Activated T-helper 1 cell treated with anti-CD3 and anti-CD28 coated beads, Interleukin-2, amount 50 U/mL, for 16 hours (primary cell): ENCODE measurements around the gene NR4A3.
"Not testable (repeated sequence)": the region's sequence is repeated elsewhere in the genome, so short reads cannot be mapped to it uniquely, and the experiment has no call there.

Experiments
- DNase-seq, 2 donors: peaks; one replicate each; pipeline ENCODE4 v3.0.0-alpha.2; 2020; ENCODE audit warnings: low read depth in 1 of 2, low spot score in 1 of 2

Gene NR4A3

DNA sequence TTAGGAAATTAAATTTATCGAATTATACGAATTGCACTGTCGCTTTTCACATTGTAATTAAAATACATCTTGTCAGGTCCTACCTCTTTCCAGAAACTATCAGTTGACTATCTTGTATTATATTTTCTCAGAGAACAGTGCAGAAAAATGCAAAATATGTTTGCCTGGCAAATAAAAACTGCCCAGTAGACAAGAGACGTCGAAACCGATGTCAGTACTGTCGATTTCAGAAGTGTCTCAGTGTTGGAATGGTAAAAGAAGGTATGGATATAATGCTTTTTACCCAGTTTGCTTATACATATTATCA, 10.8 kb downstream of the NR4A3 start:
- DNase-seq = no peak

GRCh38 chr9:99833735-99834134, 12.1 kb downstream of the NR4A3 start:
- no peak for DNase-seq

GRCh38 chr9:99834474-99834873, 12.8 kb downstream of the NR4A3 start:
- no peak for DNase-seq

GRCh38 chr9:99835142-99835541, 13.5 kb downstream of the NR4A3 start:
- DNase-seq = no peak

DNA sequence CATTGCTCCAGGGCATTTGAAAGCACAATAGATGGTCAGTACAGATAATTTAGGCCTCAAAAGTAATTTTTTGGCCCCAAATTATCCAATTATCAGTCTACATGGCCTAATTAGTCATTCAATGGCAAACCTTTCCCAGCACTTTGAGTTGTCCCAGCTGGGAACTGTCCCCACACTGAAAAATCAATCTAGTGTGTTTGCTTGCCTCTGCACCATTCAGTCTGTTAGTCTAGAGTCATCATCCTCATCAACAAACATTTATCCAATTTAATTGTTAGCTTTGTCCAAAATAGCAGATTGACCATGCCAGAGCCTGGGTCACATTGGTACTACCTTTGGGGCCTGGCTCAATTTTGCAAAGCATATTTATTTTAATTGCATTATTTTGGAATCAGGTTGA, 13.9 kb downstream of the NR4A3 start:
- DNase-seq = no peak

DNA sequence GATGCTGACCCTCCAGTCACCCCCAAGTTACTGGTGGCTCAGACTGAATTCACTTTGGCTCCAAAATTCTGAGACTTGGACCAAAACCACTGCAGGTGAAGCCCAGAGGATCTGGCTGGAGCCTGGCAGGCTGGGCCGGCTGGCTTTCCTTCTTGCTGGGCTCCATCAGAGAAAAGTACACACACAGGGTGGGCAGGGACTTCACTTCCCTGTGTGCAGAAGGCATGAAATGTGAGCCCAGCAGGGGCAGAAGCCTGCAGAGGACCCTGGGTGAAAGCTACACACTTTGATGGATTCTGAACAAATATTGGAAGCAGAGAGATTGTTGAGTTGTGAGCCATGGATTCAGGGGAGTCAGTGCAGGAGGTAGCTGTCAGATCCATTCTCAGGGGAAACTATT, 18.4 kb downstream of the NR4A3 start:
- no peak for DNase-seq

GRCh38 chr9:99845063-99845462, 23.4 kb downstream of the NR4A3 start:
- DNase-seq = no peak

GRCh38 chr9:99848447-99848846, 26.8 kb downstream of the NR4A3 start:
- no peak for DNase-seq

DNA sequence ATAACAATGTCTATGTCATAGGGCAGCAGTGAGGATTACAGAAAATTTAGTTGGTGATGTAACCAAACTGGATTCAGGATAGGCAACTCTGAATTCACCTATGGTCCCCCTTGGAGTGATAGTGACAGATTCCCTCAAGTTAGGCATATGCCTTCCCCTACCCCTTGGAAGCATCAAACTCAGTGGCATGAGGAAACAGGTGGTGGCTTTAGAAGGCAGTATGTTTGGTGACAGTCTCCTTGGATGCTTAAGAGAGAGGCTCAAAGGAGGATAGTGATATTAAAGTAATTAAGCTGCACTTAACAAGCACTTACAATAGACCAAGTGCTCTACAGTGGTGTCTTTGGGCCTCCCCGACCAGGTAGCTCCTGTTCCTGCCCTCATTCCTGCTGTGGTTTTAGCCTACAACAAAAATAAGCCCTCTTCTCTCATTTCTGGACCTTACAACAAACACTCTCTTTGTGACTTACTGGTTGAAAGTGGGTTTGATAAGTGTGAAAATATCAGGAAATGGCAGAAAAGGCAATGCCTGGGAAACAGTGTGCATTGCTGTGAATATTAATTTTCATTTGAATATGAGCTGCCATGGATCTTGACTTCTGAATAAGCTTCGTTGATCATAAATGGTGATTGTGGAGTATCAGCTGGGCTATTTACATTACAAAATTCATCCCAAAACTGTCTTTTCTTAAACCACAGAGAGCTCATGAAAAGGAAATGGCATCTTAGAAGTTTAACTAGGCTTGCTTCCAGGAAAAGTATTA, 29.2 kb downstream of the NR4A3 start:
- DNase-seq = no peak

DNA sequence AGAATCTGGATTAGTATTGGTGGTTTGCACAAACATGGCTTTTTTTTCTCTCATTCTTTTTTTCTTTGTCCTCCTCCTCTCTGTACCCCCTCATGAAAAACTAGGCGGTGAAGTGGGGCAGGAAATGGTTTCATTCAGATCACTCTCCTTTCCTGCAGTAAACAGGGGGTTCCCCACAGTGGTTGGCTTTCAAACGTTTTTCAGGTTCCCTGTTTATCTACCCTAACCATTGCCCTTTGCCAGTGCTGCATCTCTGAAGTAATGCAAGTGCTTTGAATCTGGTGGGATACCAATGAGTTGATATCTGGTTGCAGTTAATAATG, 29.8 kb downstream of the NR4A3 start:
- no peak for DNase-seq

DNA sequence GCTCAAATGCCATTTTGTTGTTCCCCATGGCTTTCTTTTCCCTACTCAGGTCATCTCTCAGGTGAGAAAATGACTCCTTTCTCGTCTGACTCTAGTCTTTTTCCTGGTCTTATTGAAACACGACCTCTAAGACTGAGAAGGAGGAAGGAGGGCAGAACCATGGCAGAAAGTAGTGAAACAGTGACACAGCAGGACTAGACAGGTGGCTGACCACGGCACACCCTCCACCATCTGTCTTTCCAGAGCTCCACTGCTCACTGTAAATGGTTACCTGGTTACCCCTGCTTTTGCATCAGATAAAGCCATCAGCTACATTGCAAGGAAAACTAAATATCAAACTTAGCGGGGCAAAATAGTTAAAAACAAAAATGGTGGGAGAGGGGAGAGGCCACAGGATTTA, 30.9 kb downstream of the NR4A3 start:
- DNase-seq = no peak

- no peak for DNase-seq
Measured at GRCh38 chr9:99855467-99856176, 33.9 kb downstream of the NR4A3 start.

DNA sequence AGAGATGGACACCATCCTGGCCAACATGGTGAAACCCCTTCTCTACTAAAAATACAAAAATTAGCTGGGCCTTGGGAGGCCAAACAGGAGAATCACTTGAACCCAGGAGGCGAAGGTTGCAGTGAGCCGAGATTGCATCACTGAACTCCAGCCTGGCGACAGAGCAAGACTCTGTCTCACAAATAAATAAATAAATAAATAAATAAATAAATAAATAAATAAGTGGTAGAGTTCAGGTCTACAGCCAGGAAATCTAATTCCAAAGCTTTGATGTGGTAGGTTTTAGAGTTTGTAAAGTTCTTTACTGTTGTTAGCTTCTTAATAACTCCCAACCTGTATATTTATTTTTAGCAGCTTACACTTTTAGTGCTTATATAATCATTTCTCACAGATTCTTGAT, 35.9 kb downstream of the NR4A3 start:
- DNase-seq = not testable (repeated sequence)

DNA sequence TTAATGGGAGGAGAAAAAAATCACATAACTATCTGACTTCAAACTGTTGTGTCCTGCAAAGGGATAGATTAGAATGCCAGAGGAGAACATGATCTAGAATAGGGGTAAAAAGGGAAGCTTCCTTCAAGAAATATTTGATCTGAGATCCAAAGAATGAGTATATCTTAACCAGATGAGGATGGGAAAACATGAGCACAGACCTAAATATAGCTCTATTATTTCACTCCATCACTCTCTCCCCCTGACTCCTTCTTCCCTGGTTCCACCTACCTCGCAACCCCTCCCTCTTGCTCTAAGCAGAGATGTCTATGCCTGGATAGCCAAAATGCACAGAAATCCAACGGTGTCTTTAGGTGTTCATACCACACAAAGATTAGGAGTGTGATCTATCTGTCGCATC, 36.4 kb downstream of the NR4A3 start:
- DNase-seq = no peak

- no peak for DNase-seq
Measured at GRCh38 chr9:99859243-99859980, 37.7 kb downstream of the NR4A3 start.

GRCh38 chr9:99860266-99860665, 38.6 kb downstream of the NR4A3 start:
- no peak for DNase-seq

DNA sequence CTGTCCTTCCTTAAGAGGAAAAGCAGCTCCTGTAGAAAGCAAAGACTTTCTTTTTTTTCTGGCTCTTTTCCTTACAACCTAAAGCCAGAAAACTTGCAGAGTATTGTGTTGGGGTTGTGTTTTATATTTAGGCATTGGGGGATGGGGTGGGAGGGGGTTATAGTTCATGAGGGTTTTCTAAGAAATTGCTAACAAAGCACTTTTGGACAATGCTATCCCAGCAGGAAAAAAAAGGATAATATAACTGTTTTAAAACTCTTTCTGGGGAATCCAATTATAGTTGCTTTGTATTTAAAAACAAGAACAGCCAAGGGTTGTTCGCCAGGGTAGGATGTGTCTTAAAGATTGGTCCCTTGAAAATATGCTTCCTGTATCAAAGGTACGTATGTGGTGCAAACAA, 42.3 kb downstream of the NR4A3 start:
- DNase-seq = no peak

DNA sequence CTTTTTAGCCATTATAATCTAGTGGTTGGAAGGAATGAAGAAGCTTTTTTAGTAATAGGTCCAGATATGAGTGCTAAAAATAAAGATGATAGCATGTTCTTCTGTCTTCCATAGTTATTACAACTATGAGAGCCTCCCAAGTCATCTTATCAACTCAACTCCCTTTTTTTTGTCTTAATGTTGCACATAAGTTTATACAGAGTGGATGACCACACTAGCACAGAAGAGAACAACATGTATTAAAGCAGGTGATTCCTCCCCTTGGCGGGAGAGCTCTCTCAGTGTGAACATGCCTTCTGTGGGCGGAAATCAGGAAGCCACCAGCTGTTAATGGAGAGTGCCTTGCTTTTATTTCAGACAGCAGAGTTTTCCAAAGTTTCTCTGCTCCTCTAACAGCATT, 44.7 kb downstream of the NR4A3 start:
- DNase-seq = no peak

GRCh38 chr9:99867536-99867935, 45.9 kb downstream of the NR4A3 start:
- no peak for DNase-seq

DNA sequence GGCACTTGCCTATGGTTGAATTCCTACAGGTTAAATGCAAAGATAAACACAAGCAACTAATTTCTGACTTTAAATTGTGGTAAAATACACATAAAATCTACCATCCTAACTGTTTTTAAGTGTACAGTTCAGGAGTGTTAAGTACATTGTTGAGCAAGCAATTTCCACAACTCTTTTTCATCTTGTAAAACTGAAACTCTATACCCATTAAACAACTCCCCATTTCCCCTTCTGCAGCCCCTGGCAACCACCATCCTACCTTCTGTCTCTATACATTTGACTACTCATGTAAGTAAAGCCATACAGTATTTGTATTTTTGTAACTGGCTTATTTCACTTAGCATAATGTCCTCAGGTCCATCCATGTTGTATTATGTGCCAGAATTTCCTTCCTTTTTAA, 46.3 kb downstream of the NR4A3 start:
- no peak for DNase-seq

- DNase-seq = no peak
Measured at GRCh38 chr9:99868845-99869244, 47.2 kb downstream of the NR4A3 start.

- no peak for DNase-seq
Measured at GRCh38 chr9:99870126-99870525, 48.4 kb downstream of the NR4A3 start.

GRCh38 chr9:99873531-99873930, 51.8 kb downstream of the NR4A3 start:
- DNase-seq = no peak
